Gastrocnemius medialis (tissue), 4 donors: ENCODE measurements around the gene HS3ST3A1. TPM values are rescaled to one million over a fixed set of nuclear protein-coding genes. Genes with fewer than 3 reads are reported as not detected.

Experiments
- ATAC-seq, 2 donors: fragments of 150-250 bp; one replicate each; pipeline ENCODE4 v1.9.1; 2016
- DNase-seq, 2 donors: peaks; one replicate each; pipeline ENCODE4 v3.0.0-alpha.2; 2019
- H3K27ac ChIP-seq, 4 donors: fragments of 200-600 bp; sonication (generic); 1 replicate in 1 of 4; 2 replicates in 3 of 4; pipeline ENCODE4 v1.5.1; 2016 to 2018; ENCODE audit warnings: mild to moderate bottlenecking in 2 of 4, moderate library complexity in 1 of 4
- H3K27me3 ChIP-seq, 3 donors: fragments of 200-600 bp; sonication (generic) in 2 of 3; 1 replicate in 1 of 3; 2 replicates in 2 of 3; pipeline versions ENCODE4 v1.5.1 to v1.6.0; 2016 to 2019; ENCODE audit warnings: mild to moderate bottlenecking in 1 of 3, moderate library complexity in 1 of 3
- H3K36me3 ChIP-seq, 2 donors: fragments of 200-600 bp; sonication (generic) in 1 of 2; one replicate each; pipeline ENCODE4 v1.5.1; 2017 to 2018
- H3K4me1 ChIP-seq, 2 donors: fragments of 200-600 bp; sonication (generic) in 1 of 2; one replicate each; pipeline ENCODE4 v1.5.1; 2016 to 2017; ENCODE audit warnings: mild to moderate bottlenecking in 2 of 2
- H3K4me3 ChIP-seq, 4 donors: fragments of 200-600 bp; sonication (generic) in 3 of 4; 1 replicate in 1 of 4; 2 replicates in 3 of 4; pipeline ENCODE4 v1.5.1; 2016 to 2019; ENCODE audit warnings: mild to moderate bottlenecking in 2 of 4
- H3K9me3 ChIP-seq, 3 donors: fragments of 200-600 bp; sonication (generic) in 2 of 3; 1 replicate in 1 of 3; 2 replicates in 2 of 3; pipeline ENCODE4 v1.5.1; 2016 to 2019
- CTCF ChIP-seq, 5 experiments: fragments of 450-650 bp in 3 of 5; fragments of 200-600 bp in 2 of 5; sonication (generic) in 2 of 5; IDR thresholded peaks in 4 of 5; conservative IDR thresholded peaks in 1 of 5; 1 replicate in 4 of 5; 2 replicates in 1 of 5; pipeline ENCODE4 v1.5.1; 2016 to 2019; ENCODE audit warnings: antibody characterized with exemption in 5 of 5, mild to moderate bottlenecking in 3 of 5, moderate library complexity in 3 of 5
- POLR2A ChIP-seq, 2 donors: fragments of 450-650 bp; IDR thresholded peaks; one replicate each; pipeline ENCODE4 v1.6.1; 2017; ENCODE audit warnings: antibody characterized with exemption in 2 of 2, mild to moderate bottlenecking in 2 of 2, moderate library complexity in 2 of 2
- in situ Hi-C, 4 donors: fragments of 200-750 bp; cut with MboI; loops; one replicate each; pipeline versions ENCODE4 v1.15.0 to v1.8.0; 2017; ENCODE audit warnings: low sequenced_read_pairs in 4 of 4
- intact Hi-C: fragments of 100-400 bp; cut with DNase I; formaldehyde crosslinking; loops from one replicate; pipeline ENCODE4 v1.15.1; 2023; ENCODE audit warnings: low total_unique reads
- total RNA-seq, 4 donors: library from RNA; depleted of rRNA; stranded (reverse); fragments of >200 nt; gene quantifications; one replicate each; pipeline versions ENCODE4 v1.1.0 to v1.2.3, GENCODE V29; 2016

HS3ST3A1 gene
- total RNA-seq, 4 donors from 2014 or later = 0.23 to 1.4 (median 0.85) TPM

- Histone ChIP-seq H3K9me3 (no peaks in the 10 kb centered on the region), H3K27me3 (no peaks in the 10 kb centered on the region), H3K27ac (no peak overlapping the region), H3K36me3 (no peaks in the 10 kb centered on the region), H3K4me3 (no peak overlapping the region), H3K4me1 (no peaks in the 10 kb centered on the region)
- no peak for DNase-seq
- in situ Hi-C loops = no loop called here
- no peak for TF ChIP-seq CTCF (IDR thresholded peaks at IDR 0.05 in 4 of 5, conservative IDR thresholded peaks at IDR 0.05 in 1 of 5)
- no peak for TF ChIP-seq POLR2A (IDR thresholded peaks at IDR 0.05)
- ATAC-seq = no peak
- intact Hi-C loops = no loop called here
These were observed 111.3 kb downstream of the HS3ST3A1 start for GRCh38 chr17:13490427-13490826.

- Histone ChIP-seq H3K4me1 (no peaks in the 10 kb centered on the region), H3K9me3 (no peaks in the 10 kb centered on the region), H3K27me3 (no peaks in the 10 kb centered on the region), H3K4me3 (no peak overlapping the region), H3K27ac (no peak overlapping the region), H3K36me3 (no peaks in the 10 kb centered on the region)
- TF ChIP-seq POLR2A (IDR thresholded peaks at IDR 0.05) (no peak), CTCF (IDR thresholded peaks at IDR 0.05 in 4 of 5, conservative IDR thresholded peaks at IDR 0.05 in 1 of 5) (no peak)
- DNase-seq (no peak), ATAC-seq (no peak)
- in situ Hi-C loops = no loop called here
- intact Hi-C loops = no loop called here
These were observed 116.4 kb downstream of the HS3ST3A1 start for GRCh38 chr17:13485327-13485726.

- ATAC-seq (no peak), DNase-seq (no peak)
- no peak overlapping the region for H3K27ac ChIP-seq
- intact Hi-C loops = no loop called here
- H3K9me3 ChIP-seq = no peaks in the 10 kb centered on the region
- H3K27me3 ChIP-seq = no peaks in the 10 kb centered on the region
- in situ Hi-C loops = no loop called here
- no peak for TF ChIP-seq CTCF (IDR thresholded peaks at IDR 0.05 in 4 of 5, conservative IDR thresholded peaks at IDR 0.05 in 1 of 5)
- no peak for TF ChIP-seq POLR2A (IDR thresholded peaks at IDR 0.05)
- no peaks in the 10 kb centered on the region for H3K36me3 ChIP-seq
- H3K4me3 ChIP-seq = no peak overlapping the region
- no peaks in the 10 kb centered on the region for H3K4me1 ChIP-seq
These were observed 117.7 kb downstream of the HS3ST3A1 start for GRCh38 chr17:13484020-13484419.

GRCh38 chr17:13480877-13481276, 120.9 kb downstream of the HS3ST3A1 start:
- Histone ChIP-seq H3K36me3 (no peaks in the 10 kb centered on the region), H3K27ac (no peak overlapping the region), H3K4me1 (no peaks in the 10 kb centered on the region), H3K27me3 (no peaks in the 10 kb centered on the region), H3K9me3 (no peaks in the 10 kb centered on the region), H3K4me3 (no peak overlapping the region)
- no peak for DNase-seq
- in situ Hi-C loops = no loop called here
- intact Hi-C loops = no loop called here
- no peak for TF ChIP-seq CTCF (IDR thresholded peaks at IDR 0.05 in 4 of 5, conservative IDR thresholded peaks at IDR 0.05 in 1 of 5)
- no peak for TF ChIP-seq POLR2A (IDR thresholded peaks at IDR 0.05)
- no peak for ATAC-seq

- Histone ChIP-seq H3K4me3 (no peak overlapping the region), H3K36me3 (no peaks in the 10 kb centered on the region), H3K9me3 (no peaks in the 10 kb centered on the region), H3K4me1 (no peaks in the 10 kb centered on the region), H3K27me3 (no peaks in the 10 kb centered on the region), H3K27ac (no peak overlapping the region)
- DNase-seq (no peak), ATAC-seq (no peak)
- TF ChIP-seq POLR2A (IDR thresholded peaks at IDR 0.05) = no peak
- no peak for TF ChIP-seq CTCF (IDR thresholded peaks at IDR 0.05 in 4 of 5, conservative IDR thresholded peaks at IDR 0.05 in 1 of 5)
- intact Hi-C loops = no loop called here
- in situ Hi-C loops = no loop called here
These were observed 123.4 kb downstream of the HS3ST3A1 start for GRCh38 chr17:13478326-13478830.
